Ovary (tissue), 9 donors: ENCODE data around the gene ZFPM1. TPM values are rescaled to one million over a fixed set of nuclear protein-coding genes. Genes with fewer than 3 reads are reported as not detected.

Experiments used
- DNase-seq, 5 donors: peaks; one replicate each; pipeline ENCODE4 v3.0.0-alpha.2; 2019 to 2020
- H3K27ac ChIP-seq, 2 donors: fragments of 200-600 bp; one replicate each; pipeline versions ENCODE4 v1.5.1 to v1.8.0; 2019 to 2022
- H3K27me3 ChIP-seq: fragments of 200-600 bp; one replicate; pipeline ENCODE4 v1.8.0; 2022
- H3K36me3 ChIP-seq: fragments of 200-600 bp; sonication (generic); one replicate; pipeline ENCODE4 v1.5.1; 2019
- H3K4me1 ChIP-seq: one replicate; pipeline ENCODE4 v1.8.1; 2013; ENCODE audit warnings: mild to moderate bottlenecking, moderate library complexity; ENCODE audit not compliant: insufficient read depth
- H3K4me3 ChIP-seq: fragments of 200-600 bp; sonication (generic); one replicate; pipeline ENCODE4 v1.5.1; 2017
- H3K9me3 ChIP-seq, 2 donors: fragments of 200-600 bp in 1 of 2; sonication (generic) in 1 of 2; one replicate each; pipeline versions ENCODE4 v1.5.1 to v1.8.1; 2013 to 2019; ENCODE audit warnings: mild to moderate bottlenecking in 1 of 2, moderate library complexity in 1 of 2
- CTCF ChIP-seq, 3 donors: fragments of 450-650 bp in 2 of 3; fragments of 200-600 bp in 1 of 3; IDR thresholded peaks; one replicate each; pipeline versions ENCODE4 v1.5.1 to v1.8.0; 2016 to 2022; ENCODE audit warnings: antibody characterized with exemption in 3 of 3, mild to moderate bottlenecking in 1 of 3
- EP300 ChIP-seq: sonication (generic); formaldehyde crosslinking; IDR thresholded peaks from one replicate; pipeline ENCODE4 v1.6.1; 2017; ENCODE audit warnings: antibody characterized with exemption
- POLR2A ChIP-seq: fragments of 450-650 bp; IDR thresholded peaks from one replicate; pipeline ENCODE4 v1.6.1; 2017; ENCODE audit warnings: antibody characterized with exemption, mild to moderate bottlenecking, moderate library complexity
- WGBS, 3 donors: extraction: QIAGEN DNeasy Blood & Tissue Kit in 1 of 3; methylation state at CpG; one replicate each; pipeline versions ENCODE4 v1.1.5 to v1.1.7; 2013 to 2017; 5-methylcytosine and 5-hydroxymethylcytosine counted together
- intact Hi-C, 4 donors: fragments of 100-400 bp; cut with DNase I; formaldehyde crosslinking; loops; one replicate each; pipeline versions ENCODE4 v1.11.0 to v1.15.1; 2022 to 2023
- polyA plus RNA-seq, 2 donors: library from polyadenylated mRNA; stranded (reverse); fragments of 200-250 nt in 1 of 2; fragments of 350-450 nt in 1 of 2; fragmentation: Illumina TruSeq in 1 of 2; extraction: RNeasy Lipid Tissue Mini Kit (QIAGEN cat#74804) in 1 of 2; gene quantifications; one replicate each; pipeline ENCODE4 v1.2.3, GENCODE V29; 2013 to 2014
- total RNA-seq, 7 donors: library from RNA; depleted of rRNA in 2 of 7; stranded (reverse); fragments of >200 nt in 2 of 7; fragmentation: NEBNext Ultra II Directional in 3 of 7; extraction: Animal tissue kit (Norgen Biotek cat#: 25700) in 3 of 7; gene quantifications; one replicate each; pipeline versions ENCODE4 v1.1.0 to v1.2.4, GENCODE V29; 2016 to 2023
- donor health status: DM: no; HTN: no; CAD: no; lungs with moderate emphysema.
- donor health status: DM: no; HTN: no; CAD: no.
- donor health status: Bipolar disorder and iron deficiency.
- donor health status: DM: yes; HTN: yes; CAD: no.
- donor health status: DM: no; HTN: no; CAD: no.
- donor health status: DM: yes; HTN: yes; CAD: no.

Gene ZFPM1
- total and polyA plus RNA-seq, 9 donors, result 0.10 to 11.4 (median 3.5) TPM

GRCh38 chr16:88431651-88432050, 21.4 kb upstream of the ZFPM1 start:
- H3K27me3 ChIP-seq, result no peaks in the 10 kb centered on the region
- 90 to 96% (median 95%) methylated on average over 22 of the region's 22 CpGs for WGBS, 3 donors
- no peaks in the 10 kb centered on the region for H3K36me3 ChIP-seq
- intact Hi-C loops, result no loop called here
- no peak for TF ChIP-seq EP300
- TF ChIP-seq POLR2A, result no peak
- TF ChIP-seq CTCF (IDR thresholded peaks at IDR 0.05), result no peak
- H3K4me3 ChIP-seq, result no peak overlapping the region
- no peak for DNase-seq
- no peaks in the 10 kb centered on the region for H3K4me1 ChIP-seq
- H3K27ac ChIP-seq, result no peak overlapping the region
- no peaks in the 10 kb centered on the region for H3K9me3 ChIP-seq

GRCh38 chr16:88432174-88432573, 20.9 kb upstream of the ZFPM1 start:
- Histone ChIP-seq H3K4me3 (no peak overlapping the region), H3K9me3 (no peaks in the 10 kb centered on the region), H3K27me3 (no peaks in the 10 kb centered on the region), H3K4me1 (no peaks in the 10 kb centered on the region), H3K27ac (no peak overlapping the region), H3K36me3 (no peaks in the 10 kb centered on the region)
- intact Hi-C loops, result no loop called here
- TF ChIP-seq POLR2A (no peak), CTCF (IDR thresholded peaks at IDR 0.05) (no peak), EP300 (no peak)
- 92 to 96% (median 95%) methylated on average over 22 of the region's 22 CpGs for WGBS, 3 donors
- DNase-seq, result no peak

- Histone ChIP-seq H3K4me3 (no peak overlapping the region), H3K4me1 (no peaks in the 10 kb centered on the region), H3K27ac (no peak overlapping the region), H3K9me3 (no peaks in the 10 kb centered on the region), H3K27me3 (no peaks in the 10 kb centered on the region), H3K36me3 (no peaks in the 10 kb centered on the region)
- intact Hi-C loops, result no loop called here
- TF ChIP-seq CTCF (IDR thresholded peaks at IDR 0.05), result no peak
- no peak for TF ChIP-seq EP300
- TF ChIP-seq POLR2A, result no peak
- no peak for DNase-seq
- 86 to 98% (median 90%) methylated on average over 8 to 9 of the region's 9 CpGs for WGBS, 3 donors
Measured at GRCh38 chr16:88432753-88433152, 20.3 kb upstream of the ZFPM1 start.

GRCh38 chr16:88433632-88434352, 19.3 kb upstream of the ZFPM1 start:
- TF ChIP-seq EP300, result no peak
- no peak for TF ChIP-seq CTCF (IDR thresholded peaks at IDR 0.05)
- TF ChIP-seq POLR2A, result no peak
- Histone ChIP-seq H3K4me3 (no peak overlapping the region), H3K27me3 (no peaks in the 10 kb centered on the region), H3K9me3 (no peaks in the 10 kb centered on the region), H3K36me3 (no peaks in the 10 kb centered on the region), H3K4me1 (no peaks in the 10 kb centered on the region), H3K27ac (no peak overlapping the region)
- DNase-seq, result no peak
- intact Hi-C loops, result no loop called here
- 79 to 88% (median 86%) methylated on average over 22 to 25 of the region's 25 CpGs for WGBS, 3 donors
